Astrocyte (in vitro differentiated cells and primary cell): Measurements from ENCODE around the gene TCIRG1.

Experiments
- CTCF ChIP-seq: IDR thresholded peaks from 2 replicates; pipeline ENCODE4 v1.5.1; 2011; ENCODE audit warnings: low read depth, mild to moderate bottlenecking, inconsistent platforms, low read length, moderate library complexity; ENCODE audit not compliant: insufficient read depth
- EZH2 ChIP-seq: IDR thresholded peaks from 2 replicates; pipeline ENCODE4 v1.6.1; 2012; ENCODE audit warnings: mild to moderate bottlenecking, low read length, inconsistent platforms; ENCODE audit not compliant: insufficient read depth

- no peak for TF ChIP-seq CTCF
- no peak for TF ChIP-seq EZH2
These were observed 5.1 kb upstream of the TCIRG1 start for GRCh38 chr11:68033708-68034045.
